HFFc6 (cell line): ENCODE data around the gene UNC5B. TPM values are rescaled to one million over a fixed set of nuclear protein-coding genes. Genes with fewer than 3 reads are reported as not detected.

Experiments used
- DNase-seq: peaks from one replicate; pipeline ENCODE4 v3.0.0-alpha.2; 2018
- H3K27ac Mint-ChIP-seq: 2 replicates; pipeline ENCODE4 v1.8.0; 2020; ENCODE audit warnings: mild to moderate bottlenecking, mixed read lengths
- H3K27me3 Mint-ChIP-seq: 2 replicates; pipeline ENCODE4 v1.8.0; 2021; ENCODE audit warnings: mild to moderate bottlenecking, moderate library complexity, mixed read lengths; ENCODE audit not compliant: insufficient read depth
- H3K36me3 Mint-ChIP-seq: 2 replicates; pipeline ENCODE4 v1.8.0; 2021; ENCODE audit warnings: low read depth, mixed read lengths
- H3K4me1 Mint-ChIP-seq: 2 replicates; pipeline ENCODE4 v1.8.0; 2020; ENCODE audit warnings: low read depth, mixed read lengths
- H3K4me3 Mint-ChIP-seq: 2 replicates; pipeline ENCODE4 v1.8.0; 2020; ENCODE audit warnings: mild to moderate bottlenecking, moderate library complexity, mixed read lengths
- H3K9me3 Mint-ChIP-seq: 2 replicates; pipeline ENCODE4 v1.8.0; 2020; ENCODE audit warnings: mild to moderate bottlenecking, mixed read lengths
- total RNA-seq, 6 experiments: library from RNA; stranded (reverse); fragmentation: NEBNext Ultra II Directional; extraction: Animal tissue kit (Norgen Biotek cat#: 25700); gene quantifications; 2 replicates in 1 of 6; 3 replicates in 5 of 6; pipeline ENCODE4 v1.2.3, GENCODE V29; 2021
- TF ChIP-seq, protein P1 (sequence below): fragments of 200-600 bp; sonication (generic); IDR thresholded peaks from 2 replicates; pipeline ENCODE4 v1.5.0; 2021; ENCODE audit warnings: antibody characterized with exemption, mild to moderate bottlenecking

UNC5B gene
- total RNA-seq, 6 experiments from 2014 or later, result 5.2 to 11.6 (median 5.7) TPM

DNA sequence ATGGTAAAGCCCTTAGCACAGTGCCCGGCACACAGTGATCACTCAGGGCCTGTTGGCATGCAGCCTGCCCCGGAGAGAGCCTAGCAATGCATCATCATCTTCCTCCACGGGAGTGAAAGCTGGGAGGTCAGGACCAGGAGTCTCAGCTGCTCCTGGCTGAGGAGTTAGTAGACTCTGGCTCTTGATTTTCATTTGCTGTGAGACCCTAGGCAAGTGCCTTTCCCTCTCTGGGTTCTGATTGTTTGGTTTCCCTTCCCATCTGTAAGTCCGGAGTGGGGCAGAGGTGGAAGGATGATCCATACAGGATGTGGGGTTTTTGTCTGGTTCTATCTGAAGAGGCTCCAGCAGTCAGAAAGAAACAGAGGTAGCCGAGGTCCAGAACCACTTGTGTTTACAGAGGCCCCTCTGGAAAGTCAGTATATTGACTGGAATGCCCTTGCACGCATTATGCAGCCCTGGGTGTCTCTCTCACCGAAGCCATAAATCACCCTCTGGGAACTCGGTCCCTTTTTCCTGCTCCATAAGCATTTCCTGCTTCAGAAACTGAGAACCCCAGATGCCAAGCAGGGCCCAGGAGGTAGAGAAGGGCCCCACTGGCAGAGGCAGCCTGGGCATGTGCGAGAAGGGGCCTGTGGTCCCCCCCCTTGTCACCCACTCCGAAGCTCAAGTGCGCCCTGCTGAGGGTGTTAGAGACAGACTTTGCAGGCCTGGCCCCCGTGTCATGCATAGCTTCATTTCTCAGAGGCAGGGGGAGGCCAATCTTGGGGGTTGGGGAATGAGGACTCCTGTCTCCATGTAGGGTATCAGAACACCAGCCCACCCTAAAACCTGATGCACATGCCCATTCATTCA lies 8.5 kb downstream of the UNC5B start:
- Mint-ChIP-seq H3K9me3 (no peaks in the 10 kb centered on the region), H3K36me3 (no peaks in the 10 kb centered on the region), H3K27ac (peak overlapping the region; percentile 18; the same call in 1 of the 2 replicates), H3K4me1 (peaks cover 52% of the 10 kb centered on the region), H3K4me3 (no peak overlapping the region), H3K27me3 (no peaks in the 10 kb centered on the region; the same call in 1 of the 2 replicates)
- TF ChIP-seq, protein P1, sequence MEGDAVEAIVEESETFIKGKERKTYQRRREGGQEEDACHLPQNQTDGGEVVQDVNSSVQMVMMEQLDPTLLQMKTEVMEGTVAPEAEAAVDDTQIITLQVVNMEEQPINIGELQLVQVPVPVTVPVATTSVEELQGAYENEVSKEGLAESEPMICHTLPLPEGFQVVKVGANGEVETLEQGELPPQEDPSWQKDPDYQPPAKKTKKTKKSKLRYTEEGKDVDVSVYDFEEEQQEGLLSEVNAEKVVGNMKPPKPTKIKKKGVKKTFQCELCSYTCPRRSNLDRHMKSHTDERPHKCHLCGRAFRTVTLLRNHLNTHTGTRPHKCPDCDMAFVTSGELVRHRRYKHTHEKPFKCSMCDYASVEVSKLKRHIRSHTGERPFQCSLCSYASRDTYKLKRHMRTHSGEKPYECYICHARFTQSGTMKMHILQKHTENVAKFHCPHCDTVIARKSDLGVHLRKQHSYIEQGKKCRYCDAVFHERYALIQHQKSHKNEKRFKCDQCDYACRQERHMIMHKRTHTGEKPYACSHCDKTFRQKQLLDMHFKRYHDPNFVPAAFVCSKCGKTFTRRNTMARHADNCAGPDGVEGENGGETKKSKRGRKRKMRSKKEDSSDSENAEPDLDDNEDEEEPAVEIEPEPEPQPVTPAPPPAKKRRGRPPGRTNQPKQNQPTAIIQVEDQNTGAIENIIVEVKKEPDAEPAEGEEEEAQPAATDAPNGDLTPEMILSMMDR, result no peak
- no peak for DNase-seq

DNA sequence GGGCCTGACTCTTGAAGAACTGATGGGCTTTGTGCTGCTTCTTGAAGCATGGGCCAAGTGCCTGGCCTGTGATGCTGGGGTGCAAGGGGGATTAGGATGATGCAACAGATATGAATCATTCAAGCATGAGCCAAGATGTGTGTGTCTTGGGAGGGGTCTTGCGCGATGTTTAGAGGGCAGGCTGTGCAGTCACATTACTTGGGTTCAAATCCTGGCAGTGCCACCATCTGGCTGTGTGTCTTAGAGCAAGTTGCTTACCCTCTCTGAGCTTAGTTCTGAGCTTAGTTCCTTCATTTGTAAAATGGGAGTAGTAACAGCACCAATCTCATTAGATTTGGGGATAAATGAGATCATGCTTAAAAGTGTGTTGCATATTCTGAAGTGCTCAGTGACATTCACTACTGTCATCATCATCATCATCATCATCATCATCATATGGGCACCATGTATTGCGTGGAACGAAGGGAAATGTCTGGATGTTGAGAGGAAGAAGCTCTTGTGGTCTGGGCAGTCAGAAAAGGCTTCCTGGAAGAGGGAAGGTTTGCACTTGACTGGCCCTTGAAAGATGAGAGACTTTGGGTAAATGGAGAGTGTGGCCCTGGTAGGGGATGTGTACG lies 9.3 kb downstream of the UNC5B start:
- no peak overlapping the region for H3K4me3 Mint-ChIP-seq
- TF ChIP-seq, protein P1, result no peak
- H3K27ac Mint-ChIP-seq, result peak overlapping the region; percentile 18; the same call in 1 of the 2 replicates
- H3K9me3 Mint-ChIP-seq, result no peaks in the 10 kb centered on the region
- H3K4me1 Mint-ChIP-seq, result peaks cover 44% of the 10 kb centered on the region
- no peaks in the 10 kb centered on the region; the same call in 1 of the 2 replicates for H3K27me3 Mint-ChIP-seq
- no peak for DNase-seq
- H3K36me3 Mint-ChIP-seq, result no peaks in the 10 kb centered on the region

DNA sequence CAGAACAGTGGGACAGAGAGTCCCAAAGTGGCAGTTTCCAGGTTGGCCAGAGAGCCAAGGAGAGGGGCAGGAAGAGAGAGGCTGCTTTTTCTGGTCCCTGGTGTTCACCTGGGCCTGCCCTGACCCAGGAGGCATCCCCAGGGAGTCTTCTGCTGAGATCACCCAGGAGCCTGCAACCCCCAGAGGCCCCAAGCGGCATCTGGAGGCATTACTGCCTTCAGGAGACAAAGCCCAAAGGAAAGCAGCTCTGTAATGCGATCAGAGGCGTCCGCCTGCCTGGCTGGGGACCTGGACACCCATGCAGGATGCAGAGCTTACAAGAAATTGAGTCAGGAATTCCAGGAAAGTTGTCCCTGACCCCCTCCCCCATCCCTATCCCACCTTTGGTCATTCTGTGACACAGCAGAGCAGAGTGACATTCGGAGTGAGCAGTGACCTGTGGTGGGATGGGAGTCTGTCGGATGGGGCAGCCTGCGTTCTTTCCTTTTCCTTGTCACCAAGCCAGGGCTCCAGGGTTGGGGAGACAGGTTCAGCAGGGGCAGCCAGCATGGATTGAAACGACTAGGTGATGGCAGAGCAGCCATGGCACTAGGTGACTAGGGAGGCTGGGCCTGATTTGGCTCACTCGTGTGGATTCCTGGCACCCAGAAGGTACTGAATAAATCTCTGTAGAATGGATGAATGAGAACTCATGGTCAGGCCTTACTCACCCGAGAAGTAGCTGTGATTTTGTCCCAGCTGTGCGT lies 10.4 kb downstream of the UNC5B start:
- TF ChIP-seq, protein P1, result peak; percentile 18; the same call in 1 of the 2 replicates
- H3K27ac Mint-ChIP-seq, result peak overlapping the region; percentile 15; the same call in 1 of the 2 replicates
- DNase-seq, result peak; percentile 49

DNA sequence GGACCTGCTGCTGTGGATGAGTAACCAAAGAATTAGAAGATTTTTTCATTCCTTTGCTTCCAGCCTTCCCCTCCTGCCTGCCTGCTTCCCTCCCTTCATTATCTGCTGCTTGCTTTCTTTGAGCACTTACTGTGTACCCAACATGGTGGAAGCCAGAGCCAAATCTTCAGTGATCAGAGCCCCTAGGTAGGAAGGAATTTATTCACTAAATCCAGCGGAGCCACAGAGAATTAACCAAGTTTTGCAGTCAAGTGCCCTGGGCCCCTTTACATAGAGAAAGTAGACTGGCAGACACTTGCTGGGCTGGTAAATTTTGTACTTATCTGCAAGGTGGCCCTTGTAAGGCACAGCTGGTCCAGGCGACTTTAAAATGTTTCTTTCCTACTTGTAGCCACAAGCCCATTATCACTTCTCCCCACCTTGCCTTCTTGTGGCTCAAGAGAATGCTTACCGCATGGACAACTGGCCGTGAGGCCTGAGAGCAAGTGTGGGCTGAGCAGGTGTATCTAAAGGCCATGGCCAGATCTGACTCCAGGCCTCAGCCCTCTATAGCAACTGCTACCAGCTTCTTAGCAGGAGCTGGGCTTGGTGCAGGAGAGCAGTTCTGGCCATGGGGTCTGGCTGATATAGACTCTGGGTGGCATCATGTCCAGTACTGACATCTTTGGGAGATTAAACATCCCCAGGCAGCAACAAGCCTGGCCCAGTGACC lies 11.1 kb downstream of the UNC5B start:
- H3K27me3 Mint-ChIP-seq, result no peaks in the 10 kb centered on the region
- no peak overlapping the region for H3K4me3 Mint-ChIP-seq
- H3K4me1 Mint-ChIP-seq, result peaks cover 33% of the 10 kb centered on the region
- H3K36me3 Mint-ChIP-seq, result no peaks in the 10 kb centered on the region
- no peaks in the 10 kb centered on the region for H3K9me3 Mint-ChIP-seq
- no peak for DNase-seq
- TF ChIP-seq, protein P1, result no peak
- H3K27ac Mint-ChIP-seq, result peak overlapping the region; percentile 15; the same call in 1 of the 2 replicates

More for the DNA sequence above, 10.4 kb downstream of the UNC5B start:
- no peaks in the 10 kb centered on the region for H3K36me3 Mint-ChIP-seq
- H3K9me3 Mint-ChIP-seq, result no peaks in the 10 kb centered on the region
- H3K4me3 Mint-ChIP-seq, result no peak overlapping the region
- H3K4me1 Mint-ChIP-seq, result peaks cover 40% of the 10 kb centered on the region
- no peaks in the 10 kb centered on the region; the same call in 1 of the 2 replicates for H3K27me3 Mint-ChIP-seq
